HEK293T (cell line): Measurements from ENCODE around the gene P3H2.
"Not testable (repeated sequence)": the region's sequence is repeated elsewhere in the genome, so short reads cannot be mapped to it uniquely, and the experiment has no call there.

ENCODE experiments used
- CTCF ChIA-PET: fragments of 350-600 bp; formaldehyde crosslinking; extraction: SDS; loops from one replicate; lab custom pipeline; 2021; ENCODE audit warnings: antibody characterized with exemption, inconsistent platforms; lab: Yijun Ruan, JAX
- POLR2A ChIA-PET: fragments of 350-600 bp; formaldehyde crosslinking; extraction: SDS; loops from one replicate; lab custom pipeline; 2020; ENCODE audit warnings: antibody characterized with exemption, inconsistent platforms; lab: Yijun Ruan, JAX
- DNase-seq: peaks from one replicate; pipeline ENCODE4 v3.0.0; 2012; ENCODE audit warnings: mixed read lengths; ENCODE audit errors: extremely low spot score
- ARNT ChIP-seq: fragments of 450-650 bp; IDR thresholded peaks from 2 replicates; pipeline ENCODE4 v1.6.1; 2017; ENCODE audit warnings: mild to moderate bottlenecking
- BHLHE40 ChIP-seq: fragments of 450-650 bp; IDR thresholded peaks from 2 replicates; pipeline ENCODE4 v1.6.1; 2016; ENCODE audit warnings: mild to moderate bottlenecking, moderate library complexity, borderline replicate concordance
- CTBP1 ChIP-seq: fragments of 450-650 bp; IDR thresholded peaks from 2 replicates; pipeline ENCODE4 v1.6.1; 2016; ENCODE audit warnings: borderline replicate concordance
- ELF4 ChIP-seq: fragments of 450-650 bp; IDR thresholded peaks from 2 replicates; pipeline ENCODE4 v1.6.1; 2017; ENCODE audit warnings: antibody characterized with exemption
- FOXA1 ChIP-seq: fragments of 450-650 bp; IDR thresholded peaks from 2 replicates; pipeline ENCODE4 v1.6.1; 2016; ENCODE audit warnings: mild to moderate bottlenecking
- FOXK2 ChIP-seq: fragments of 450-650 bp; IDR thresholded peaks from 2 replicates; pipeline ENCODE4 v1.6.1; 2016; ENCODE audit warnings: mild to moderate bottlenecking
- FOXM1 ChIP-seq: fragments of 450-650 bp; IDR thresholded peaks from 2 replicates; pipeline ENCODE4 v1.6.1; 2017; ENCODE audit warnings: mild to moderate bottlenecking, borderline replicate concordance
- HDGF ChIP-seq: fragments of 450-650 bp; IDR thresholded peaks from 2 replicates; pipeline ENCODE4 v1.6.1; 2017; ENCODE audit warnings: antibody characterized with exemption, borderline replicate concordance
- L3MBTL2 ChIP-seq: fragments of 450-650 bp; conservative IDR thresholded peaks from 2 replicates; pipeline ENCODE4 v1.6.1; 2016; ENCODE audit warnings: mild to moderate bottlenecking
- LEF1 ChIP-seq: fragments of 450-650 bp; IDR thresholded peaks from 2 replicates; pipeline ENCODE4 v1.6.1; 2017; ENCODE audit warnings: mild to moderate bottlenecking, borderline replicate concordance
- NFRKB ChIP-seq: fragments of 450-650 bp; IDR thresholded peaks from 2 replicates; pipeline ENCODE4 v1.6.1; 2016; ENCODE audit warnings: mild to moderate bottlenecking, moderate library complexity
- PKNOX1 ChIP-seq: fragments of 450-650 bp; IDR thresholded peaks from 2 replicates; pipeline ENCODE4 v1.6.1; 2016
- SP1 ChIP-seq: fragments of 450-650 bp; IDR thresholded peaks from 2 replicates; pipeline ENCODE4 v1.6.1; 2017
- SUZ12 ChIP-seq: fragments of 450-650 bp; IDR thresholded peaks from 2 replicates; pipeline ENCODE4 v1.6.1; 2016; ENCODE audit warnings: mild to moderate bottlenecking
- TARDBP ChIP-seq: fragments of 450-650 bp; IDR thresholded peaks from 2 replicates; pipeline ENCODE4 v1.6.1; 2016
- ZNF384 ChIP-seq: fragments of 450-650 bp; IDR thresholded peaks from 2 replicates; pipeline ENCODE4 v1.6.1; 2016

The P3H2 gene

GRCh38 chr3:190165253-190165652 is 44.6 kb upstream of the P3H2 start:
- no peak for DNase-seq
- POLR2A ChIA-PET: no interaction called here
- no peak for TF ChIP-seq HDGF
- TF ChIP-seq FOXM1: no peak
- no peak for TF ChIP-seq SP1
- no peak for TF ChIP-seq L3MBTL2
- no peak for TF ChIP-seq FOXA1
- no peak for TF ChIP-seq NFRKB
- no peak for TF ChIP-seq SUZ12
- no peak for TF ChIP-seq ARNT
- TF ChIP-seq PKNOX1: no peak
- TF ChIP-seq FOXK2: no peak
- no peak for TF ChIP-seq ELF4
- no peak for TF ChIP-seq LEF1
- no peak for TF ChIP-seq ZNF384
- no peak for TF ChIP-seq BHLHE40
- no peak for TF ChIP-seq CTBP1
- TF ChIP-seq TARDBP: no peak
- CTCF ChIA-PET: no interaction called here

GRCh38 chr3:190162013-190162412 is 41.3 kb upstream of the P3H2 start:
- DNase-seq, CTCF ChIA-PET, POLR2A ChIA-PET: not testable (repeated sequence)

- DNase-seq: no peak
- CTCF ChIA-PET: no interaction called here
- POLR2A ChIA-PET: no interaction called here
- TF ChIP-seq LEF1: no peak
- TF ChIP-seq FOXA1: no peak
- TF ChIP-seq CTBP1: no peak
- no peak for TF ChIP-seq SUZ12
- TF ChIP-seq L3MBTL2: no peak
- no peak for TF ChIP-seq TARDBP
- TF ChIP-seq SP1: no peak
- no peak for TF ChIP-seq ELF4
- no peak for TF ChIP-seq ARNT
- no peak for TF ChIP-seq FOXM1
- no peak for TF ChIP-seq FOXK2
- TF ChIP-seq BHLHE40: no peak
- no peak for TF ChIP-seq NFRKB
- no peak for TF ChIP-seq ZNF384
- TF ChIP-seq PKNOX1: no peak
- no peak for TF ChIP-seq HDGF
These were observed 39.3 kb upstream of the P3H2 start for GRCh38 chr3:190159902-190160435.

GRCh38 chr3:190158261-190158660 is 37.6 kb upstream of the P3H2 start:
- POLR2A ChIA-PET: no interaction called here
- DNase-seq: no peak

GRCh38 chr3:190155752-190156151 is 35.1 kb upstream of the P3H2 start:
- TF ChIP-seq ARNT (no peak), BHLHE40 (no peak), LEF1 (no peak), PKNOX1 (no peak), TARDBP (no peak), FOXA1 (no peak), SP1 (no peak), FOXM1 (no peak), NFRKB (no peak), L3MBTL2 (no peak), SUZ12 (no peak), ELF4 (no peak), CTBP1 (no peak), FOXK2 (no peak), HDGF (no peak), ZNF384 (no peak)
- DNase-seq: no peak
- ChIA-PET POLR2A (no interaction called here), CTCF (no interaction called here)

More at GRCh38 chr3:190158261-190158660, 37.6 kb upstream of the P3H2 start:
- TF ChIP-seq HDGF: no peak
- TF ChIP-seq ZNF384: no peak
- TF ChIP-seq BHLHE40: no peak
- no peak for TF ChIP-seq NFRKB
- no peak for TF ChIP-seq PKNOX1
- no peak for TF ChIP-seq FOXM1
- no peak for TF ChIP-seq FOXK2
- CTCF ChIA-PET: no interaction called here

- TF ChIP-seq BHLHE40 (no peak), TARDBP (no peak), L3MBTL2 (no peak), FOXA1 (no peak), FOXM1 (no peak), SP1 (no peak), CTBP1 (no peak), ZNF384 (no peak), FOXK2 (no peak)
- DNase-seq: no peak
- CTCF ChIA-PET: no interaction called here
- POLR2A ChIA-PET: no interaction called here
These were observed 30.0 kb upstream of the P3H2 start for GRCh38 chr3:190150681-190151080.

GRCh38 chr3:190149830-190150619 is 29.3 kb upstream of the P3H2 start:
- CTCF ChIA-PET, DNase-seq, POLR2A ChIA-PET: not testable (repeated sequence)

- DNase-seq, POLR2A ChIA-PET, CTCF ChIA-PET: not testable (repeated sequence)
These were observed 24.1 kb upstream of the P3H2 start for GRCh38 chr3:190144793-190145192.
